GM21528 (cell line): ENCODE measurements around the gene CAMTA1.
"Not testable (repeated sequence)": the region's sequence is repeated elsewhere in the genome, so short reads cannot be mapped to it uniquely, and the experiment has no call there.

Experiments
- ATAC-seq: cut with Tn5 transposase; IDR thresholded peaks from one replicate; pipeline ENCODE4 v1.9.1; 2021; ENCODE audit warnings: mild to moderate bottlenecking, moderate library complexity; ENCODE audit not compliant: unreplicated experiment, low FRiP score

Gene CAMTA1

GRCh38 chr1:7780976-7781375 is 995.7 kb downstream of the CAMTA1 start:
- no peak for ATAC-seq

GRCh38 chr1:7781501-7781900 is 996.2 kb downstream of the CAMTA1 start:
- ATAC-seq: no peak

- no peak for ATAC-seq
These were observed 996.8 kb downstream of the CAMTA1 start for GRCh38 chr1:7781923-7782495.

GRCh38 chr1:7783178-7783711 is 998.0 kb downstream of the CAMTA1 start:
- no peak for ATAC-seq

- ATAC-seq: peak; percentile 93
These were observed 998.7 kb downstream of the CAMTA1 start, which contains the start of gene PER3 for GRCh38 chr1:7783826-7784491. Gene PER3 (plus strand): TSS chr1:7784291. CDS start chr1:7784878, 587 bp downstream.

GRCh38 chr1:7784492-7785071 is 999.3 kb downstream of the CAMTA1 start:
- no peak for ATAC-seq

GRCh38 chr1:7785108-7785507 is 999.9 kb downstream of the CAMTA1 start:
- no peak for ATAC-seq

GRCh38 chr1:7786795-7787194 is 1001.5 kb downstream of the CAMTA1 start:
- no peak for ATAC-seq

- no peak for ATAC-seq
These were observed 1004.6 kb downstream of the CAMTA1 start for GRCh38 chr1:7789828-7790227.

GRCh38 chr1:7791027-7791426 is 1005.8 kb downstream of the CAMTA1 start:
- ATAC-seq: not testable (repeated sequence)

- no peak for ATAC-seq
These were observed 1010.2 kb downstream of the CAMTA1 start for GRCh38 chr1:7795406-7795805.

GRCh38 chr1:7805460-7805859 is 1020.2 kb downstream of the CAMTA1 start:
- no peak for ATAC-seq

- no peak for ATAC-seq
These were observed 1023.1 kb downstream of the CAMTA1 start for GRCh38 chr1:7808253-7808844.

- ATAC-seq: no peak
These were observed 1024.5 kb downstream of the CAMTA1 start for GRCh38 chr1:7809742-7810141.

GRCh38 chr1:7810395-7810794 is 1025.1 kb downstream of the CAMTA1 start:
- no peak for ATAC-seq

GRCh38 chr1:7811476-7811875 is 1026.2 kb downstream of the CAMTA1 start:
- ATAC-seq: no peak

GRCh38 chr1:7813677-7814373 is 1028.6 kb downstream of the CAMTA1 start:
- ATAC-seq: no peak
